ENCODE measurements around the gene IGFALS. TPM values are rescaled to one million over a fixed set of nuclear protein-coding genes. Genes with fewer than 3 reads are reported as not detected.

IGFALS gene
- polyA plus RNA-seq, 4 donors, result 0.15 to 3.6 (median 1.6) TPM

DNA sequence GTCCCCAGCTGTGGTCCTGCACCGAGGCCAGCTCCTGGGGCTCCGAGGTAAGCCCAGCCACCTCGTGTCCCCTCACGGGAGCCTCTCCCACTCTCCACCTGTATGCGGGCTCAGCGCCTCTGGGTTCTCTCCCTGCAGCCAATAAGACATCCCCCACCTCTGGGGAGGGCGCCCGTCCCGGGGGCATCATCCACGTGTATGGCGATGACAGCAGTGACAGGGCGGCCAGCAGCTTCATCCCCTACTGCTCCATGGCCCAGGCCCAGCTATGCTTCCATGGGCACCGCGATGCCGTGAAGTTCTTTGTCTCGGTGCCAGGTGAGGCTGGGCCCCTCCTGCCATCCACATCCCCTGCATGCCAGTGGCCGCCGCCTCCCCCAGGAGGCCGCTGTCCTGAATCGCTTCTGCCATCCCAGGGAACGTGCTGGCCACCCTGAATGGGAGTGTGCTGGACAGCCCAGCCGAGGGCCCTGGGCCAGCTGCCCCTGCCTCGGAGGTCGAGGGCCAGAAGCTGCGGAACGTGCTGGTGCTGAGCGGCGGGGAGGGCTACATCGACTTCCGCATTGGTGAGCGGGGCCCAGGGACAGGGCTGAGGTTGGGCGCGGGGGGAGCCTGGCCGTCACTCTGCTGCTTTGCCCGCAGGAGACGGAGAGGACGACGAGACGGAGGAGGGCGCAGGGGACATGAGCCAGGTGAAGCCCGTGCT, 25.3 kb downstream of the IGFALS start:
- no peak for DNase-seq (ENCODE audit: low read depth in 4 of 4, low spot score in 3 of 4)

DNA sequence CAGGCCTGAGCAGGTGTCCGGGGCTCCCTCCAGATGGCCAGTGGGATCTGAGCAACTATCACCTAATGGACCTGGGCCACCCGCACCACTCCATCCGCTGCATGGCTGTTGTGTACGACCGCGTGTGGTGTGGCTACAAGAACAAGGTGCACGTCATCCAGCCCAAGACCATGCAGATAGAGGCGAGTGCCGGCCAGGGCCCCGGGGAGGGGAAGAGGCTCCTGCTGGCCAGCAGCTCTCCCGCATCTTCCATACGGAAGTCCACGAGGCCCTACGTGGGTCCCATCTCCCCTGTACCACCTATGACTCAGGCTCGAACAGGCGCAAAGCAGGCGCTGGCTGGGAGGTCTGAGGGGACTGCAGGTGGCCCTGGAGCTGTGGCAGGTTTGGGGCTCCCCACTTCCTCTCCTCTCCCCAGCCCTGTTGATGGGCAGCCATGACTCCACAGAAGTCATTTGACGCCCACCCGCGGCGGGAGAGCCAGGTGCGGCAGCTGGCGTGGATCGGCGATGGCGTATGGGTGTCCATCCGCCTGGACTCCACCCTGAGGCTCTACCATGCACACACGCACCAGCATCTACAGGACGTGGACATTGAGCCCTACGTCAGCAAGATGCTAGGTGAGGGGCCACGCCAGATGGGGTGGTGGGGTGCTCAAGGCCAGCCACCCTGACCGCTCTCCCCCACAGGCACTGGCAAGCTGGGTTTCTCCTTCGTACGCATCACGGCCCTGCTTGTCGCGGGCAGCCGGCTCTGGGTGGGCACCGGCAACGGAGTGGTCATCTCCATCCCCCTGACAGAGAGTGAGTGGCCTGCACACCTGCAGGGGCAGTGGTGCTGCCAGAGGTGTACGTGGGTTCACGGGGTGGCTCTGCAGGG, 26.1 kb downstream of the IGFALS start:
- DNase-seq (ENCODE audit: low read depth in 4 of 4, low spot score in 3 of 4), result no peak

DNA sequence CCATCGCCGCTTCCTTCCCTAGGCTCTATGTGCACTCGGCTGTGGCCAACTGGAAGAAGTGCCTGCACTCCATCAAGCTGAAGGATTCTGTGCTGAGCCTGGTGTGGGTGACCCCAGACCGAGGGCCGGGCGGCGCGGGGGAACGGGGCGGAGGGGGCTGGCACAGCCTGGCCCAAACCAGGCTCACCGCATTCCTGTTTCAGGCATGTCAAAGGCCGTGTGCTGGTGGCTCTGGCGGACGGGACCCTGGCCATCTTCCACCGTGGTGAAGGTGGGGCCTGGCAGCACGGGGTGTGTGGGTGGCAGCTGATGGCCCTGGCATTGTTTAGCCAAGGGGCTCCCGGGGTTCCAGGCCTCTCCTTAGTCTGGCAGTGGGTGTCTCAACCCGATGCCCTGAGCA, 26.8 kb downstream of the IGFALS start:
- no peak for DNase-seq (ENCODE audit: low read depth in 4 of 4, low spot score in 3 of 4)

DNA sequence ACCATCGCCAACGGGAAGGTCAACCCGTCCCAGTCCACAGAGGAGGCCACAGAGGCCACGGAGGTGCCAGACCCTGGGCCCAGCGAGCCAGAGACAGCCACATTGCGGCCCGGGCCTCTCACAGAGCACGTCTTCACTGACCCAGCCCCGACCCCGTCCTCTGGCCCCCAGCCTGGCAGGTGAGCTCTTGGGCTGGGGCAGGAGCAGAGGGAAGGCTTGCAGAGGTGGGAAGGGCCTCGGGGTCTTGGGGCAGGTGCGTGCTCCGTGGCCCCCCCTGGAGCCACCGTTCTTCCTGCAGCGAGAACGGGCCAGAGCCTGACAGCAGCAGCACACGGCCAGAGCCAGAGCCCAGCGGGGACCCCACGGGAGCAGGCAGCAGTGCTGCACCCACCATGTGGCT, 27.3 kb downstream of the IGFALS start:
- DNase-seq (ENCODE audit: low read depth in 4 of 4, low spot score in 3 of 4), result no peak

DNA sequence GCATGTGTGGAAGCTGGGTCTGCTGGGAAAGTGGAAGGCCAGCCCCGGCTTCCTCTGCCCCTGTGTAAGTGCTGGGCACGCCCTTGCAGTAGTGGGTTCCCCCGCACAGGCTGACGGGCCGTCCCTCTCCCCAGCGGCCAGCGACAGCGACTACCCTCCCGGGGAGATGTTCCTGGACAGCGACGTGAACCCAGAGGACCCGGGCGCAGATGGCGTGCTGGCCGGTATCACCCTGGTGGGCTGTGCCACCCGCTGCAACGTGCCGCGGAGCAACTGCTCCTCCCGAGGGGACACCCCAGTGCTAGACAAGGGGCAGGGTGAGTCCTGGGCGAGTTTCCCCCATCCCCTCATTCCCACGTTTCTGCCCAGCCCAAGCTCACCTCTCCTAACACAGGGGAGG, 27.7 kb downstream of the IGFALS start:
- no peak for DNase-seq (ENCODE audit: low read depth in 4 of 4, low spot score in 3 of 4)

DNA sequence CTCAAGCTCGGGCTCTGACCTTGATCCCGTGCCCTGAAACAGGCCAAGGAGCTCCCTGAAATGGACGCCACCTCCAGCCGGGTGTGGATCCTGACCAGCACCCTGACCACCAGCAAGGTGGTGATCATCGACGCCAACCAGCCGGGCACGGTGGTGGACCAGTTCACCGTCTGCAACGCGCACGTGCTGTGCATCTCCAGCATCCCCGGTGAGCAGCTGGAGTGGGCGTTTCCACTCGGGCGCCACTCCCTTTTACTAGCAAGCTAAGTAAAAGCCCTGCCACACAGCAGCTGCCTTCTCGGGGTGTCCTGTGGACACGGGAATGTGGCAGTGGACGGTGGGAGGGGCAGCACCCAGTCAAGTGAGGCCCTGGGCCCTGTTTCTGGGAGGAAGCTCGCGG, 28.5 kb downstream of the IGFALS start:
- DNase-seq (ENCODE audit: low read depth in 4 of 4, low spot score in 3 of 4), result no peak

DNA sequence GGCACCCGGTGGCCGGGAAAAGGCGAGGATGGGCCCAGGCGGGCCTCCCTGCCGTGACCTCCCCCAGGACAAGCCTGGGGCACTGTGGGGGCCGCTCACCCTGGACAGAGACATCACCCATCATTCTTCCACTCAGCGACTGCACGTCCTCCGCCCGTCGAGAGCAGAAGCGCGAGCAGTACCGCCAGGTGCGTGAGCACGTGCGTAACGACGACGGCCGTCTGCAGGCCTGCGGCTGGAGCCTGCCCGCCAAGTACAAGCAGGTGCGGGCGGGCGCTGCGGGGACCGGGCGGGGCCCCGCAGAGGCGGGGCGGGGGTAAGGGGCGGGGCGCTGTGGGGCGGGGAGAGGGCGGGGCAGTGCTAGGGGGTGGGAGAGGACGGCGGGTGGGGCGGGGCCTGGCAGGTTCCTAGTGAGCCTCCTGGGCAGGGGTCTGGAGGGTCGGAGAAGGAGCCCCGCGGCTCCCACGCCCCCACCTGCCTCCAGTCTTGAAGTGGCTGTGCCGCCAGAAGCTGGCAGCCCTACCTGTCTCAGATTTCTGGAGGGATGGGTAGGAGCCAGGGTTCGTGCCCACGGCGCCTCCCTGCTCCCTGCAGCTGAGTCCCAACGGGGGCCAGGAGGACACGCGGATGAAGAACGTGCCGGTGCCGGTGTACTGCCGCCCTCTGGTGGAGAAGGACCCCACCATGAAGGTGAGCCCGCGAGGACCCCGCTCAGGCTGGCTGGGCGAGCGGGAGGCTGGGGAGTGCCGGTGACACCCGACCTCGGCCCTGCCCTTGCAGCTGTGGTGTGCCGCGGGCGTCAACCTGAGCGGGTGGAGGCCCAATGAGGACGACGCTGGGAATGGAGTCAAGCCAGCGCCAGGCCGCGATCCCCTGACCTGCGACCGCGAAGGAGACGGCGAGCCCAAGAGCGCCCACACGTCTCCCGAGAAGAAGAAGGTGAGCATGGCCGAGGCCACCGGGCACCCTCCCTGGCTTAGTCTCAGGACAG, 29.7 kb downstream of the IGFALS start:
- no peak for DNase-seq (ENCODE audit: low read depth in 4 of 4, low spot score in 3 of 4)

DNA sequence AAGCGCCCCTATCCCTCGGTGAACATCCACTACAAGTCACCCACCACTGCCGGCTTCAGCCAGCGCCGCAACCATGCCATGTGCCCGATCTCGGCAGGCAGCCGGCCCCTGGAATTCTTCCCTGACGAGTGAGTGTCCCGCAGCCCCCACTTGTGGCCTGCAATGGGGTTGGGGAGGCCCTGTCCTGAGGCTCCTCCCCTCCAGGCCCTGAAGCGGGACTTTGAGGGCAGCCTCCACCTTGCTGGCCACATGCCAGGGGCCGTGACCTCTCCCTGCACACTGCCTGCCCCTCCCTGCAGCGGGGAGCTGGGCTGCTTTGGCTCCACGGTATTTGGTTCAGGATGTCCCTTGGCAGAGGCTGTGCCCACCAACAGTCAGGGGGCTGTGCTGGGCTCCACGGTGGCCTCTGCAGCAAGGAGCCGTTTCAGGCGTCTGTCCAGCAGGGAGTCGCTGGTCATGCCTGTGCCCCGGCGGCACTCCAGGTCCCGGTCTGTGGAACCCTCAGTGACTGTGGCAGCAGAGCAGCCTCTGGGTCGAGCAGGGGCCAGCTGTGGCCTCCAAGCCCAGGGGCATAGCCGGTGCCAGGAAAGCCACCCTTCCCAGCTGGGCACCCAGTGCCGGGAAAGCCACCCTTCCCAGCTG, 30.5 kb downstream of the IGFALS start:
- no peak for DNase-seq (ENCODE audit: low read depth in 4 of 4, low spot score in 3 of 4)

DNA sequence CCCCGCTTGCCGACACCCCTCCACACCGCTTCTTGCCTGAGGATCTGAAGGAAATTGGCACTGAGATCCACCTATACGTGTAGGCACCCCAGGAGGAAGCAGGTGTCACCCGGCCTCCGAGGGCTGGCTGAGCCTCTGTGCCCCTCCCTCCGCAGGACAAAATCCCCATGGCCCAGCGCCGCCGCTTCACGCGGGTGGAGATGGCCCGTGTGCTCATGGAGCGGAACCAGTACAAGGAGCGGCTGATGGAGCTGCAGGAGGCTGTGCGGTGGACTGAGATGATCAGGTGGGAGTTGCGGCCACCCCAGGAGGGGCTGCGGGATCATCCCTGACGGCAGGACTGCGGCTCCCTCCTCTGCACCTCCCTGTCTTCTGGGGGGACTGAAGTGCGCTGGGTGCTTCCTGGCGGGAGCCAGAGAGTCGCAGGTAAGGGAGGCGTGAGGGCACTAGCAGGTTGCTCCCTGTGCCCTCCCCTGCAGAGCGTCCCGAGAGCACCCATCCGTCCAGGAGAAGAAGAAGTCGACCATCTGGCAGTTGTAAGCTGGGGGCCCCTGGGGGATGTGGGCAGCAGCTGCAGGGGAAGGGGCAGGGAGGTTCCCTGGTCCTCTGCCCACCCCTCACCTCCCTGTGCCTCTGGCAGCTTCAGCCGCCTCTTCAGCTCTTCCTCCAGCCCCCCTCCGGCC, 31.2 kb downstream of the IGFALS start:
- no peak for DNase-seq (ENCODE audit: low read depth in 4 of 4, low spot score in 3 of 4)

DNA sequence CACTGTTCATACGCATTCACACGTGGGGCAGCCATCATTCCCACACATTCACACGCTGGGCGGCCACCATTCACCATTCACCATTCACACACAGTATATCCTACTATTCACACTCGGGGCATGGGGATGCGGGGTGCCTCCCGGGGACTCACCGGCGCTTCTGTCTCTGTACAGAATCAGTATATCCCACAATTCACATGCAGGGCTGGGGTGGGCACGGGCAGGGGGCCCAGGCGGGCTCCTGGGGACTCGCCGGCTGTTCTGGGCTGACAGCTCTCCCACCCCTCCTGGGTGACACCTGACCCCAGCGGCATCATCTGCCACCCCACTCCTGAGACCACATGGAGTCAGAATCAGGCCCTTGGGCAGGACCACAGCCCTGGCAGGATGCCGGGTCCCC, 31.8 kb downstream of the IGFALS start:
- no peak for DNase-seq (ENCODE audit: low read depth in 4 of 4, low spot score in 3 of 4)

DNA sequence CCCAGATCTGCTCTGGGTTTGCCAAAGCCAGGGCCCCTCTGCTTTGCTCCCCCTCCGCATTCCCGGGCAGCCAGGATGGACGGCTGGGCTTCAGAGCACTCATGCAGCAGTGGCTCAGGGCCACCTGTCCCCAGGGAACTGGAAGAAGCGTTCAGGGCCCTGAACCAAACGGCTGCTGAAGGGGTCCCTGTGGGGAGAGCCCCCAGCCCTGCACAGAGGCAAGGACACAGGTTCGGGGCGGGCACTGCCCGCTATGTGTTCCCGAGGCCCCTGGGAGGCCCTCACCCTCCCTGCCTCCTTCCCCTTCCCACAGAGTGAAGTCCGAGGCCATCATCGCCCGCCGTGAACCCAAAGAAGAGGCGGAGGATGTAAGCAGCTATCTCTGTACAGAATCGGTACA, 32.6 kb downstream of the IGFALS start:
- DNase-seq (ENCODE audit: low read depth in 4 of 4, low spot score in 3 of 4), result no peak

DNA sequence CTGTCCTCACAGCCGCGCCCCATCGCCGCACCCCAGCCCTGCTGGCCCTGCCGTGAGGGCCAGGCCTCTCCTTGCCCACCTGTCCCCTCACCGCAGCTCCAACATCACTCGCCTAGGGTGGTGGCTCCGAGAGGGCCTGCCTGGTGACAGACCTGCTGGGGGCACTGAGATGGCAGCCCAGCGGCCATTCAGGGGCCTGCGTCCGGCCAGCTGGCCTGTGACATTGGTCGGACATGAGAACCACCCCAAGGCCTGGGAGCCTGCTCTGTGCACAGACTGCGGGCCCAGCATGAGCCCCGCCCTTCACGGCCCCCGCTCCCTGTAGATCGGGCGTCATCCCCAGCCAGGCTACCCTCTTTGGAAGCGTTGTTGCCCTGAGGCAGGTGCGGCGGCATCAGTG, 34.0 kb downstream of the IGFALS start:
- no peak for DNase-seq (ENCODE audit: low read depth in 4 of 4, low spot score in 3 of 4)

DNA sequence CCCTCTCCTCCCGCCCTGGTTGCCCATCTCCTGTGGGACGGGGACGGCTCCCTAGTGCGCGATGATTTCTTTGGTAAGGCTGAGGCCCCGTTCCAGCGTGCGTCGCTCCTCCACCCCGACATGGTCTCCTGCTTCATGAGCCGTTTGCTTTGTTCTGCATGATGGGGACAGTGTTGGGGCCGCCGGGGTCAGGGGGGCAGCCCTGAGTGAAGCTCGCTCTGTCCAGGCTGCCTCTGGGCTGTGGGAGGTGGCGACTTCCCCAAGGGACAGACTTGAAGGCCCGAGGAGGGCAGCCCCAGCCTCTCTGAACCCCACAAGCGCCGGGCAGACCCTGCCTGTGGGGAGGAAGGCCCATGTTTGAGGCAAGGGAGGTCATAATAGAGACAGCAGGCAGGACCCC, 34.6 kb downstream of the IGFALS start:
- no peak for DNase-seq (ENCODE audit: low read depth in 4 of 4, low spot score in 3 of 4)

DNA sequence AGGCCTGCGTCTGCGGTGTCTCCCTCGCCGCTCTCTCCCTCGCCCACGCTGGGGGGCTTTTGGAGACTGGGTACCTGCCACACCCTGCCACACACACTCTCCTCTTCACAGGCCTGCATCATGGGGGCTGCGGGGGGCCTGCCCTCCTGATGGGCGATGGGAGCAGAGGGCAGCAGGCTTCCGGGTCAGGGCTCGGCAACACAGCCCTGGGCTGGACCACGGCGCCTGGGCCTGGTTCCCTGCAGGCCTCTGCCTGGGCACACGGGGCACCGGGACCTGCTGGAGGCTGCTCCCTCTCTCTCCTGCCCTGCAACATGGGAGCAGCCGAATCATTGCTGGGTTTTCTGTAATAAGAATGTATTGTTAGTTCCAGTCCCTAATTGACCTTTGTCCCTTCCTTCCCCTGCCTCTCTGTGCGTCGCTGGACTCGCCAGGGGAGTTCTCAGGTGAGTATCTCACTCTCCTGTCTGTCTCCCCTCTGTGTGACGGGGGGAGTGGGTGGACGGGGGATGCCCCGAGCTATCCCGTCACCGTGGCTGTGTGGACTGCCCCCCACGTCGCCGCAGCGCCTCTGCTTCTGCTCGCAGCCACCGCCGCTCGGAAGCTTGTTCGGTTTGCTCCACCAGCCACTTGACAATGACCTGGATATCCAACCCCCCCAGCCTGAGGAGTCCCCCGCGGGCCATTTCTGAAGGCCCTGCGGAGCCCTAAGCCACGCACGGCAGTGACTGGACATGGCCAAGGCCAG, 35.6 kb downstream of the IGFALS start:
- DNase-seq (ENCODE audit: low read depth in 4 of 4, low spot score in 3 of 4), result no peak

DNA sequence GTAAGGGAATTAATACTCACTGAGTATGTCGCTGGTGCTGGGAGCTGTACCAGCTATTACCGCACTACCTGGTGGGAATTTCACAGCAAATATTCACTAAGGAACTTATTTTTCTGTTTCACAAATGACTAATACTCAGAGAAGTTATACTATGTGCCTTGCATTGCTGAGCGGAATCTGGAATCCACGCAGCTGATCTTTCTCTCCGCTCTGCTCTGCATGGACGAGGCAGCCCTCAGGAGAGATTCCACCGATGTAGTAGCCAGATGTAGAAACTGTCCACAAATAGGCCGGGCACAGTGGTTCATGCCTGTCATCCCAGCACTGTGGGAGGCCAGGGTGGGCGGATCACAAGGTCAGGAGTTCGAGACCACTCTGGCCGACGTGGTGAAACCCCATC, 39.3 kb downstream of the IGFALS start:
- DNase-seq (ENCODE audit: low read depth in 4 of 4, low spot score in 3 of 4), result no peak

DNA sequence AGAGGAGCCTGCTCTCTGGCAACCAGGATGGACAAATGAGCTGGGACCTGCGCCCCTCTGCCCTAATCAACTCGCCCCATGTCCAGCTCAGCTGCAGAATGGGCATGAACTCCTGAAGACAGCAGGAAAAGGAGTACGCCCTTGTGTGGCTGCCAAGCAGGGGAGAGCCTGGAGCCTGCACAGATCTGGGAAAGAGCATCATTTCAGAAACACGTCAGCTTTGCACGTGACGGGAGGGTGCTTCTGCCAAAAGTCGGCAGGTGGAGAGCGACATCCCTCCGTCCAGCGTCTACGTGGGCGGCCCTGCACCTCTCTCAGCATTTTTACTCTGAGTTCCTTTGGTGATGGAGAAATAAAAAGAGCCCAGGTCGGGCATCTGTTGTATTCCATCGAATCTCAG, 40.7 kb downstream of the IGFALS start:
- no peak for DNase-seq (ENCODE audit: low read depth in 4 of 4, low spot score in 3 of 4)

DNA sequence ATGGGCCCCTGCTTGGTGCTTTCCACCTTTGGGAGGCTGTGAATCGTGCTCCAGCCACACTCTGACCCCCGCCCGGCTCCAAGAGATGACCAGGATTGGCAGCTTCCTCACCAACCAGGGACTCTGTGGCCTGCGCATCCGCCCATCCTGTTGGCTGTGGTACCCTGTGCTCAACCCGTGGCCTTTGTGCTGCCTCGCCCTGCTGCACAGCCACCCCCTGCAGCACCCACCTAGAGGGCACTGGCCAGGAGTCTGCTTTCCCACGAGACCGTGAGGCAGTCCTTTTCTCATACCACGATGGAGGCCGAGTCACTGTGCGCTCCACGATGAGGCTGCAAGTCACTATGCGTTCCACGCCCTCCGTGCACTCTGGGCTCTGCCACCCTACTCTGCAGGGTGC, 41.6 kb downstream of the IGFALS start:
- no peak for DNase-seq (ENCODE audit: low read depth in 4 of 4, low spot score in 3 of 4)

DNA sequence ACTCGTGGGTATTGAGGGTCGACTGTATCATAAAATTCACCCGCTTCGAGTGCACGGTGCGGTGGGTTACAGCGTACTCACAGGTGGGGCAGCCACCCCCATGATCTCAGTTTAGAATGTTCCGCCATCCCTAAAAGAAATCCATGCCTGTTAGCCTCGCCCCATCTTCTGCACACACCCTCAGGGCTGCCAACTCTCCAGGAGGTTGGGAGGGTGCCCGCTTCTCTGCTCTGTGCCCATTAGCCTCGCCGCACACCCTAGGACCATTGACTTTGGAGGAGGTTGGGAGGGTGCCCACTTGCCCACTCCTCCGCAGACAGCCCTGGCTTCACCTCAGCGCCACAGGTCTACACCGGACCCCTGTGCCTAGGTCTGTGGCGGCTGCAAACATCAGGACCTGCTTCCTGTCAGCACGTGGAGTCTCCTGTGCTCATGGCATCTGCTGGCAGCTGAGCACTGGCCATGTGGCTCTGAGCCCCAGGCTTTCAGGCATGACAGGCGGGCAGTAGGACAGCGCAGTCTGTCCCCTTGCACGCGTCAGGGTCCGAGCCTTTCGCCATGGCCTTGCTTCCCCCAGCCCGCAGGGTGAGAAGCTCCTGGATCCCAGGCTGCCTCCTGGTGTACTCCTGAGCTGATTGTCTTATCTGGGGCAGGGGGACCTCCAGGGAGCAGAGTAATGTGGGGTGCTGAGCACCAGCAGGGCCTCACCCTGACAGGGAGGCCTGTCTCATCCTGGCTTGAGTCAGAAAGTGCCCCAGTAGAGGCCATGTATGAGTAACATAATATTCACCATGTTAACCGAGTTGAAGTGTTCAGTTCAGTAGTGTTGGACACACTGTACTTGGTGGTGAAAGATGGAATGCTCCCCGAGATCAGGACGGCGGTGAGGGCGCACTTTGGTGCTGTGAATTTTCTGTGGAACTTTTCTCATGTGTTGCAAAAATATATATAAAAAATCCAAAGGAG, 44.1 kb downstream of the IGFALS start:
- no peak for DNase-seq (ENCODE audit: low read depth in 4 of 4, low spot score in 3 of 4)

Measured in left renal pelvis (tissue), 4 donors.